H9 (cell line): ENCODE measurements around the gene RAB7B. TPM values are rescaled to one million over a fixed set of nuclear protein-coding genes. Genes with fewer than 3 reads are reported as not detected.
A peak's percentile ranks its signal among the peaks of the same experiment; 100 is the strongest.

Experiments used
- DNase-seq: peaks from one replicate; pipeline ENCODE4 v3.0.0-alpha.2; 2017
- H2AFZ ChIP-seq: one replicate; pipeline ENCODE4 v1.6.1; 2013; ENCODE audit warnings: mild to moderate bottlenecking, low read length, control low read depth, moderate library complexity
- H2AK5ac ChIP-seq: 2 replicates; pipeline ENCODE4 v1.6.1; 2013; ENCODE audit warnings: low read length, control low read depth, mixed read lengths; ENCODE audit not compliant: insufficient read length
- H2BK120ac ChIP-seq: one replicate; pipeline ENCODE4 v1.6.1; 2013; ENCODE audit warnings: low read depth, mild to moderate bottlenecking, low read length, control low read depth, inconsistent platforms; ENCODE audit not compliant: poor library complexity, severe bottlenecking
- H2BK12ac ChIP-seq: 2 replicates; pipeline ENCODE4 v1.6.1; 2013; ENCODE audit warnings: low read length, control low read depth, mixed read lengths, low read depth; ENCODE audit not compliant: insufficient read length
- H2BK15ac ChIP-seq: 2 replicates; pipeline ENCODE4 v1.6.1; 2013; ENCODE audit warnings: low read depth, low read length, control low read depth
- H2BK20ac ChIP-seq: one replicate; pipeline ENCODE4 v1.6.1; 2013; ENCODE audit warnings: low read depth, mild to moderate bottlenecking, low read length, control low read depth, inconsistent platforms; ENCODE audit not compliant: poor library complexity, severe bottlenecking
- H2BK5ac ChIP-seq: 2 replicates; pipeline ENCODE4 v1.6.1; 2013; ENCODE audit warnings: low read length, control low read depth, mixed read lengths; ENCODE audit not compliant: insufficient read length
- H3K14ac ChIP-seq: 2 replicates; pipeline ENCODE4 v1.6.1; 2013; ENCODE audit warnings: low read length, control low read depth; ENCODE audit not compliant: insufficient read depth
- H3K18ac ChIP-seq: 2 replicates; pipeline ENCODE4 v1.6.1; 2013; ENCODE audit warnings: low read depth, mild to moderate bottlenecking, mixed read lengths, low read length, control low read depth; ENCODE audit not compliant: insufficient read length
- H3K23ac ChIP-seq: 2 replicates; pipeline ENCODE4 v1.6.1; 2013; ENCODE audit warnings: low read length, control low read depth, mixed read lengths, low read depth; ENCODE audit not compliant: insufficient read length
- H3K23me2 ChIP-seq: 2 replicates; pipeline ENCODE4 v1.6.1; 2013; ENCODE audit warnings: low read depth, mild to moderate bottlenecking, mixed read lengths, low read length, control low read depth; ENCODE audit not compliant: insufficient read length, poor library complexity, severe bottlenecking
- H3K27ac ChIP-seq: 2 replicates; pipeline ENCODE4 v1.5.1; 2013; ENCODE audit warnings: low read length, control low read depth, mixed read lengths, low read depth; ENCODE audit not compliant: insufficient read length
- H3K27me3 ChIP-seq: 2 replicates; pipeline ENCODE4 v1.6.1; 2013; ENCODE audit warnings: low read length, control low read depth, inconsistent platforms; ENCODE audit not compliant: insufficient read depth
- H3K4ac ChIP-seq: 2 replicates; pipeline ENCODE4 v1.6.1; 2013; ENCODE audit warnings: low read depth, mild to moderate bottlenecking, control low read depth, inconsistent platforms, low read length, moderate library complexity
- H3K4me1 ChIP-seq: 2 replicates; pipeline ENCODE4 v1.6.1; 2013; ENCODE audit warnings: low read length, control low read depth, inconsistent platforms; ENCODE audit not compliant: insufficient read depth
- H3K4me2 ChIP-seq: 2 replicates; pipeline ENCODE4 v1.6.1; 2013; ENCODE audit warnings: low read length, control low read depth, mixed read lengths; ENCODE audit not compliant: insufficient read length, insufficient read depth
- H3K56ac ChIP-seq: 2 replicates; pipeline ENCODE4 v1.6.1; 2013; ENCODE audit warnings: low read depth, mild to moderate bottlenecking, mixed read lengths, low read length, control low read depth; ENCODE audit not compliant: insufficient read length
- H3K79me1 ChIP-seq: 2 replicates; pipeline ENCODE4 v1.6.1; 2013; ENCODE audit warnings: low read depth, mild to moderate bottlenecking, moderate library complexity, low read length, control low read depth, inconsistent platforms; ENCODE audit not compliant: insufficient read depth, poor library complexity, severe bottlenecking
- H3K79me2 ChIP-seq: 2 replicates; pipeline ENCODE4 v1.6.1; 2013; ENCODE audit warnings: low read length, control low read depth, inconsistent platforms; ENCODE audit not compliant: insufficient read depth
- H3K9ac ChIP-seq: 2 replicates; pipeline ENCODE4 v1.6.1; 2013; ENCODE audit warnings: low read length, control low read depth, mixed read lengths; ENCODE audit not compliant: insufficient read length; ENCODE audit errors: extremely low read depth
- H3K9me3 ChIP-seq: one replicate; pipeline ENCODE4 v1.6.1; 2013; ENCODE audit warnings: low read depth, low read length, inconsistent platforms; ENCODE audit not compliant: control insufficient read depth
- H3T11ph ChIP-seq: one replicate; pipeline ENCODE4 v1.6.1; 2013; ENCODE audit warnings: mild to moderate bottlenecking, low read length, control low read depth, inconsistent platforms
- H4K20me1 ChIP-seq: one replicate; pipeline ENCODE4 v1.6.1; 2013; ENCODE audit not compliant: control insufficient read depth, insufficient read length, insufficient read depth
- H4K5ac ChIP-seq: 2 replicates; pipeline ENCODE4 v1.6.1; 2013; ENCODE audit warnings: low read depth, mild to moderate bottlenecking, mixed read lengths, low read length, control low read depth; ENCODE audit not compliant: insufficient read length
- H4K8ac ChIP-seq: replicated peaks from 2 replicates; pipeline ENCODE4 v1.6.1; 2013; ENCODE audit warnings: low read length, control low read depth, mixed read lengths, low read depth; ENCODE audit not compliant: insufficient read length
- H4K91ac ChIP-seq: 2 replicates; pipeline ENCODE4 v1.6.1; 2013; ENCODE audit warnings: low read depth, mild to moderate bottlenecking, moderate library complexity, mixed read lengths, low read length, control low read depth; ENCODE audit not compliant: insufficient read length
- H3K27ac Mint-ChIP-seq, 3 experiments: 2 replicates in 2 of 3; 3 replicates in 1 of 3; pipeline ENCODE4 v1.8.0; 2020 to 2021; ENCODE audit warnings: mixed read lengths in 3 of 3, mild to moderate bottlenecking in 1 of 3, moderate library complexity in 1 of 3
- H3K27me3 Mint-ChIP-seq: 2 replicates; pipeline ENCODE4 v1.8.0; 2021; ENCODE audit warnings: low read depth, mild to moderate bottlenecking, moderate library complexity, mixed read lengths
- H3K36me3 Mint-ChIP-seq, 3 experiments: 2 replicates in 2 of 3; 3 replicates in 1 of 3; pipeline ENCODE4 v1.8.0; 2020 to 2021; ENCODE audit warnings: low read depth in 3 of 3, mixed read lengths in 3 of 3; ENCODE audit not compliant: insufficient read depth in 1 of 3
- H3K4me1 Mint-ChIP-seq, 2 experiments: 2 replicates each; pipeline ENCODE4 v1.8.0; 2020; ENCODE audit warnings: mixed read lengths in 2 of 2
- H3K4me3 Mint-ChIP-seq, 2 experiments: 2 replicates in 1 of 2; 3 replicates in 1 of 2; pipeline ENCODE4 v1.8.0; 2020 to 2021; ENCODE audit warnings: mild to moderate bottlenecking in 2 of 2, mixed read lengths in 2 of 2, moderate library complexity in 1 of 2
- H3K9me3 Mint-ChIP-seq, 2 experiments: 2 replicates in 1 of 2; 3 replicates in 1 of 2; pipeline ENCODE4 v1.8.0; 2020; ENCODE audit warnings: mild to moderate bottlenecking in 2 of 2, mixed read lengths in 2 of 2, moderate library complexity in 1 of 2
- CTCF ChIP-seq: fragments of 200-600 bp; sonication (generic); conservative IDR thresholded peaks from 3 replicates; pipeline ENCODE4 v1.8.0; 2021; ENCODE audit warnings: antibody characterized with exemption, mild to moderate bottlenecking
- WGBS: extraction: QIAGEN DNeasy Blood & Tissue Kit; methylation state at CpG from one replicate; pipeline ENCODE4 v1.1.7; 2013; ENCODE audit warnings: missing lambda C conversion rate, low lambda C conversion rate, mixed read lengths; ENCODE audit not compliant: insufficient read length; ENCODE audit errors: extremely low coverage; 5-methylcytosine and 5-hydroxymethylcytosine counted together
- total RNA-seq: library from RNA; stranded (reverse); gene quantifications from 2 replicates; pipeline ENCODE4 v1.2.1, GENCODE V29; 2021

Gene RAB7B
- total RNA-seq, 1 experiment from 2014 or later = 0.68 TPM

- no peak overlapping the region for H4K8ac ChIP-seq
- Mint-ChIP-seq H3K9me3 (peaks cover 4 to 16% of the 10 kb centered on the region in 2 experiments; a peak in 3 of 5 replicates), H3K4me3 (no peak overlapping the region), H3K36me3 (peaks cover 0 to 1% (median 0%) of the 10 kb centered on the region in 3 experiments; a peak in 3 of 7 replicates), H3K27me3 (peaks cover 2% of the 10 kb centered on the region; the same call in 1 of the 2 replicates), H3K4me1 (peaks cover 0 to 8% of the 10 kb centered on the region in 2 experiments; a peak in 2 of 4 replicates), H3K27ac (no peak overlapping the region)
- no peak overlapping the region for H4K5ac ChIP-seq
- no peaks in the 10 kb centered on the region for H3K79me1 ChIP-seq
- no peak overlapping the region for H3T11ph ChIP-seq
- H4K20me1 ChIP-seq = peaks cover 3% of the 10 kb centered on the region
- H2BK12ac ChIP-seq = no peak overlapping the region
- H3K4me2 ChIP-seq = no peak overlapping the region
- H3K23ac ChIP-seq = no peak overlapping the region
- no peak overlapping the region for H2BK20ac ChIP-seq
- no peak overlapping the region for H2BK15ac ChIP-seq
- no peak overlapping the region for H3K9ac ChIP-seq
- H3K14ac ChIP-seq = no peak overlapping the region
- H3K4me1 ChIP-seq = no peaks in the 10 kb centered on the region
- H2BK120ac ChIP-seq = no peak overlapping the region
- no peak overlapping the region for H2AFZ ChIP-seq
- H3K27ac ChIP-seq = no peak overlapping the region
- H2AK5ac ChIP-seq = no peak overlapping the region
- no peak overlapping the region for H3K4ac ChIP-seq
- DNase-seq = peak; percentile 79
- no peak overlapping the region for H3K18ac ChIP-seq
- no peaks in the 10 kb centered on the region for H3K79me2 ChIP-seq
- H3K27me3 ChIP-seq = no peaks in the 10 kb centered on the region
- no peak overlapping the region for H3K56ac ChIP-seq
- H4K91ac ChIP-seq = no peak overlapping the region
- H3K9me3 ChIP-seq = no peaks in the 10 kb centered on the region
- TF ChIP-seq CTCF = peak; percentile 99
- no CpG with 5 or more reads among the region's 2 CpGs for WGBS
- no peak overlapping the region for H2BK5ac ChIP-seq
- H3K23me2 ChIP-seq = no peaks in the 10 kb centered on the region
These were observed 25.7 kb downstream of the RAB7B start for GRCh38 chr1:205977402-205978014.
